ENCODE measurements around the gene VPS13C.

VPS13C gene

DNA sequence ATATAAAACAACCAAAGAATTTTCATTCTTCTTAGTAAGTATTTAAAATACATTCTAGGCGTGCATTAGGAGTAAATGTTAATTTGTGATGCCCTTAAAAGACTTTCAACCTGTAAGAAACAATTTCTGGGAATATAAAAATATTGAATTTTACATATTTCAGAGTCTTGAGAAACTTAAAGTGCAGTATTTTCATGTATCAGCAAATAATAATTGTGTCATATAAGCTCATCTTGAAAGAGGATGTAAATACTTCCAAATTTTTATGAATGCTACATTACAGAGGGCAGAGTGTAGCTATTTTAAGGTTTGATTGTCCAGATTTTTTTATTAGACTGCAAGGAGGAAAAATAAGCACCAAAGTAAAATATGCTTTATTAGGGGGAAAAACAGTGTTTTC is 207.1 kb downstream of the VPS13C start:
- no peak for DNase-seq (ENCODE audit: low spot score)

DNA sequence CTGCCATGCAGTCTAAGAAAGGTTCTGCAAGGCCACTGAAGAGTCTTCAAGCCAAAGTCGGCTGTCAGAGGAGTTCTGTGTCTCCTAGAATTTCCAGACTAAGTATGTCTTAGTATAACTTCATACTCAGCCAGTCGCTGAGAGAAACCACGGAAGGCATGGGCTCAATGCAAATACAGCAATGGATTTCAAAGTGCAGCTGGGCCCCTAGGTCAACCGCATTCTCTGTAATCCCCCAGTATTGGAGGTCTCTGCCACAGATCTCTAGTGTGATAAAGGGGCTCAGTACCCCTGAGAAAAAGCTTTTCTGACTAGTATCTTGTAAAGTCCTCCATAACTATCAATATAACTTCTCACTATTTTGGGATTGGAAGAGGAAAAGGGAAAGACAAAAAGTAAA is 208.3 kb downstream of the VPS13C start:
- no peak for DNase-seq (ENCODE audit: low spot score)

GRCh38 chr15:61849447-61849846 is 210.8 kb downstream of the VPS13C start:
- DNase-seq (ENCODE audit: low spot score), result no peak

- no peak for DNase-seq (ENCODE audit: low spot score)
Observed at GRCh38 chr15:61841466-61841865, 218.8 kb downstream of the VPS13C start.

GRCh38 chr15:61840090-61840489 is 220.2 kb downstream of the VPS13C start:
- no peak for DNase-seq (ENCODE audit: low spot score)

- DNase-seq (ENCODE audit: low spot score), result no peak
Observed at GRCh38 chr15:61839546-61839945, 220.7 kb downstream of the VPS13C start.

- DNase-seq (ENCODE audit: low spot score), result peak; percentile 39
Observed at GRCh38 chr15:61835496-61836106, 224.6 kb downstream of the VPS13C start.

GRCh38 chr15:61835029-61835428 is 225.2 kb downstream of the VPS13C start:
- no peak for DNase-seq (ENCODE audit: low spot score)

DNA sequence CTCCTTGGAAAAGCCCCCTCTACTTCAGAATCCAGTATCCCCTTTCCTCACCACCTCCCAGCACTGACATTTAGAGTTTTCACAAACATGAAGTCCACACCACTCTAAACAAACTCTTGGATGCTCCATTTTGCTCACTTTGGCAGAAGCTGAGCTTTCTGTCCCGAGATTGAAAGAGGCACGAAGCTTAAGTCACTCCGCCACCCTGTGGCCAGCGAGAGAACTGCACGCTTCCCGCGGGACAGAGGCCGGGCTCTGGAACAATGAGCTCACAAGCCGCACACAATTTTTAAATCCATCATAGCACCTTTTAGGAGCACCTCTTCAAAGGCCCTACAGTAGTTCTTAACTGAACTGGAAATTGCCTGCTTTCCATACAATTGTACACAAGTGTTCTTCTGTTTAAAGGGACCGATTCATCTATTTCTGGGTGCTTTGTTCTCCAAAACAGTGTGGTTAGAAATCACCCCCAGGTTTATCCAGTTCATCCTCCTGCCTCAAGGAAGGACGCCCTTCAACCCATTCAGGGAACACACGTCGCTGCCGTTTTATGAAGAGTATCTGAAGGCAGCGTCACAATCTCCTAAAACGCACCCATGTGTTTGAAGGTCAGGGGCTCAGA is 226.1 kb downstream of the VPS13C start:
- DNase-seq (ENCODE audit: low spot score), result peak; percentile 35

GRCh38 chr15:61832223-61832622 is 228.0 kb downstream of the VPS13C start:
- DNase-seq (ENCODE audit: low spot score), result no peak

- no peak for DNase-seq (ENCODE audit: low spot score)
Observed at GRCh38 chr15:61831505-61831921, 228.7 kb downstream of the VPS13C start.

DNA sequence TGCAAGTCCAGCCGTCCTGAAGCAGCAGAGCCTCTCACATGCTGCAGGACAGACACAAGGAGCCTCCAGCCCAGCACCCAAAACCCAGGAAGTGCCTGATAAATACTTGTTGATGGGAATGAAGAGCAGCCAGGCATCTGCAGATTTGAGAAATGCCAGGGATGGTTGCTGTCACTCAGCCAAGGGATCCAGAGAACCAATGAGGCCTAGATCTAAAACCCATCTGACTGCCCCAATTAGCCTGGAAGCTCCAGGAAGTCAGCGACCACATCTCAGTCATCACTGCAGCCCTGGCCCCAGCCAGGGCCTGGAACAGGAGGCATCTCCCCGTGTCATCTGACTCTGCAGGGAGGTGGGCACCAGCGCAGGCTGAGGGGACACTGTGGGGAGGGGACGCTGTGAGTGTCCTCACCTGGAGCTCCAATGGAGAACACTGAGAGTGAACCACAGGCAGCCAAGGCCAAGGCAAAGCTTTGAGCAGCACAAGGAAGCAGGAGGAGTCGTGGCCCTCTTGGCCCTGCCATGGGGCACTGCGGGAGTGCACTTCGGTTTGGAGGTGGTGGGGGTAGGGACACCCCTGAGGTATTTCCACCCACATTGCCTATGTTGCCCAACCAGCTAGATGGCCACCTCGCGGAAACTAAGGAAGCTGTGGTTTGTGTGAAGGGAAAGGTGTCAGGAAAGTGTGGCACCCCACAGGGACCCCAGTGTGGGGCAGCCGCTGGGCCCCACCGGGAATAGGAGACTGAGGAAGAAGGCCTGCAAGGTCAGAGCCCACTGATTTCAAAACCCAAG is 229.5 kb downstream of the VPS13C start:
- no peak for DNase-seq (ENCODE audit: low spot score)

DNA sequence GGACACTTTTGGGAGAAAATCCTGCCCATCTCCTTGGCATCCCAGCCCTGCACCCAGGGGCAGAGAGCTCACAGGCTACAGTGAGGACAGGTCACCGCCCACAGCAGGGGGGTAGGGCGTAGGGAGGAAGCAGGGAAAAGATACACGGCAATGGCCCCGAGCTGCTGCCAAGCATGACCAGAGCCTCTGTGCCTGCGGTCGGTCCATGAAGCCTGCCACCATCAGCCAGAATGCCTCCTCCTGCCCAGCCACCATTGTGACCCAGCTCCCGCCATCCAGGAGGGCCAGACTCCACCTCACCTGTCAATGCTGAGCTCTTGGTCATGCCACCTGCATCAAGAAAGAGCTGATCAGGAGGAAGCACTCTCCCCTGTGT is 230.7 kb downstream of the VPS13C start:
- DNase-seq (ENCODE audit: low spot score), result no peak

DNA sequence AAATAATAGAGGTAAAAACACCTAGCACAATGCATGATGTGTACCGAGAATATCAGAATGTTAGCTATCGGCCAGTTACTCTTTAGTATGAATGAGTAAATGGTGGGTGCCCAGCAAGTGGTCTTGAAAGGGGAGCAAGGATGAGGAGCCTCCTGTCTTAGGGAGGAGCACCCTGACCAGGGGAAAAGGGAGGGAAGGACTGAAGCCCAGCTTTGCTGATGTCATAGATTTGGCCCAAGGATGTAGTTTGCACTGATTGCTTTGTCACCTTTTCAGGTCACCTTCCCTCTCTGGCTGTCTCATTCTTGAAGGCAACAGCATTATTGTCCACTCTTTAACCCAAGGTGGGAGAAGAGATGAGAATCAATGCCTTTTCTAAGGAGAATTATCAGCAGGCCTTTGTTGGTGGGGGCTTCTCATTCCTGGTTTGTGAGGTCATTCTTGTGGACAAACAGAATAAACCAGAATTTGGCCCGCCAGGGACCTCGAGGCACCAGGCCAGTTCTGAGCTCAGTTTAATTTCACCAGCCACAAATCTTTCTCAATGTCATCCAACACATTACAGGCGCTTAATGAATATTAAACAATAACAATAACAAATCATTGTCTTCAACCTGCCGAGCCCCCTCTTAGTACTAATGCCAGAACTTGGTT is 231.3 kb downstream of the VPS13C start:
- no peak for DNase-seq (ENCODE audit: low spot score)

DNA sequence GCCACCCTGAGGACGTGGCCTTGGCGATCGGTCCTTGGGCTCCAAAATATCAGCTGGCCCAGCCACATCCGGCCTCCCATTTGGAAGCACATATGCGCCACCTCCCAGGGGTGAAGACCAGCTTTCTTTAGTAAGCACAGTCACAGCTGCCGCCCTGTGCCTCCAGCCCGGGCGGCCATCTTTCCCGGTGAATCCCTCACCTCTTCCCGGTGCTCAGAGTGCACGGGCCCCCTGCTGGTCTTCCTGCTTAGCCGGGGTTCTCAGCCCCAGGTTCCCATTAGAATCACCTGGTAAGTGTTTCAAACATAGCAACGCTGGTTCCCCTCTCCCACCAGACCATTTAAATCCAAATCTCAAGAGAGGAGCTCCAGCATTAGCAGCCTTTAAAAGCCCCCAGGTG is 232.2 kb downstream of the VPS13C start:
- DNase-seq (ENCODE audit: low spot score), result peak; percentile 72

- no peak for DNase-seq (ENCODE audit: low spot score)
Observed at GRCh38 chr15:61827131-61827530, 233.1 kb downstream of the VPS13C start.

DNA sequence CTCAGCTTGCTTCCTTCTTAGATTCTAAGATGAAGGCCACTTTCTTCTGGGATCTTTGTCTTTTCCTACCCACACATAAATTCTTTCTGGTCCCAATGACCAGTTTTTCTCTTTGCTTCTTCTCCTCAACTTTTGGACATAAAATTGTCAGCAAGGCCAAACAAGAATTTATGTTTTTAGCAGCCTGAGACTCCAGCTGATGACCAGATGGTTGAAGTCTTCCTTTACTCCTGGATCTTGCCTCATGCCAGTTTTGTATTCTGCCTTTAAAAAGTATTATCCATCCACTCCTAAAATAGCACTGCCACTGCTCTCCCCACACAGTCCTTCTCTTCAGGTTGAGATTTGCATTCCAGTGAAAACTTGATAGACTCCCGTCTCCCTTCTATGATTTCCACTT is 236.0 kb downstream of the VPS13C start:
- DNase-seq (ENCODE audit: low spot score), result no peak

DNA sequence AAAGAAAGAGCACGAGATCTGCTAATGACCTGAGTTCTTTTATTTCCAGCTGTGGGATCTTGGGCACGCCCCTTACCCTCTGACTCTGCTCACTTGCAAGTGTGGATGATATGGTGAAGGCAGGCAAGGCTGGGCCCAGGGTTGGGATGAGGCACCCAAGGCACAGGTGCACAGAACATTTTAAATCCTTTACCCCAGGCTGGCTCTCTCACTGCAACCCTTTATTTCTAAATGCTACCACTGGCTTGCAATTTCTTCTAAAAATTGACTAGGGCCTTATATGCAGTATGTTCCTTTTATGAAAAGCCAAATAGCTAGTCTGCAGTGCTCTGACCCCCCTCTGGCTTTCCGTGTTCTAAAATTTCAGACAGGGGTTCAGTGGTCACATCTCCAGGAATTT is 237.7 kb downstream of the VPS13C start:
- no peak for DNase-seq (ENCODE audit: low spot score)

DNA sequence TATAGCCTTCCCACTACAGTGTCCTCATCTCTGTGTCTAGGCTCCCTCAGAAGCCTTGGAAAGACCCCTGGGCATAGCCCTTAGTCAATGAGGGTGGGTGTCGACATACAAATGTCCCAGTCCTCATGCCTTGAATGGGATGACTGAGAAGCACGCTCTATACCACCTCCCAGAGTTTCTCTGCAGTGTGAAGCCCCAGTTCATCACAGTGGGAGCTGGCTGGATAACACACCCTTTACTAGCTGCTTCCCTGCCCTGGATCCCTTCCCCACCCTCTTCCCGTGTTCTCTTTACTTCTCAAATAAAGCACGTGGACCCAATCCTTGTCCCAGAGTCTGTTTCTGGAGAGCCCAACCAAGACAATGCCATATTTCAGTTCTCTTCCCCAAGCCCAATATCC is 239.3 kb downstream of the VPS13C start:
- no peak for DNase-seq (ENCODE audit: low spot score)

- DNase-seq (ENCODE audit: low spot score), result no peak
Observed at GRCh38 chr15:61820212-61820611, 240.0 kb downstream of the VPS13C start.

GRCh38 chr15:61819386-61819785 is 240.9 kb downstream of the VPS13C start:
- DNase-seq (ENCODE audit: low spot score), result no peak

DNA sequence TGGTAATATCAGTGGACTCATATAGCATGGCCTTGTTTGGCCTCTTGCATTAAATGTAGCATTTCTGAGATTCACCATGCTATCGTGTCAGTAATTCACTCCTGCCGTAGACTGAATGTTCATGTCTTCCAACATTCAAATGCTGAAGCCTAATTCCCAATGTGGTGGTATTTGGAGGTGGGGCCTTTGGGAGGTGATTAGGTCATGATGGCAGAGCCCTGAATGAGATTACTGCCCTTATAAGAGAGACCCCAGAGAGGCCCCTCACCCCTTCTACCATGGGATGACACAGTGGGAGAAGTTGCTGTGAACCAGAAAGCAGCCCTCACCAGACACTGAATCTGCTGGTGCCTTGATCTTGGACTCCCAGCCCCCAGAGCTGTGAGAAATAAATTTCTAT is 241.4 kb downstream of the VPS13C start:
- DNase-seq (ENCODE audit: low spot score), result no peak

GRCh38 chr15:61816856-61817255 is 243.4 kb downstream of the VPS13C start:
- DNase-seq (ENCODE audit: low spot score), result no peak
